Right cardiac atrium (tissue), 5 donors: ENCODE data around the gene RRP15. TPM values are rescaled to one million over a fixed set of nuclear protein-coding genes. Genes with fewer than 3 reads are reported as not detected.

Source experiments
- ATAC-seq, 2 donors: fragments of 200-7000 bp; cut with Tn5 transposase; one replicate each; pipeline versions ENCODE4 v1.8.0 to v1.9.1; 2020; ENCODE audit warnings: moderate library complexity in 2 of 2, mild to moderate bottlenecking in 1 of 2
- DNase-seq, 3 donors: peaks; one replicate each; pipeline ENCODE4 v3.0.0-alpha.2; 2020
- H3K27ac ChIP-seq: one replicate; pipeline ENCODE4 v1.5.1; 2013; ENCODE audit warnings: mild to moderate bottlenecking, low read length, control low read depth, moderate library complexity
- H3K27me3 ChIP-seq: one replicate; pipeline ENCODE4 v1.6.1; 2013; ENCODE audit not compliant: control insufficient read depth, insufficient read depth
- H3K4me1 ChIP-seq: one replicate; pipeline ENCODE4 v1.6.1; 2013; ENCODE audit warnings: low read length; ENCODE audit not compliant: control insufficient read depth, insufficient read depth
- H3K4me3 ChIP-seq: one replicate; pipeline ENCODE4 v1.5.1; 2013; ENCODE audit warnings: low read length, control low read depth
- H3K9me3 ChIP-seq: one replicate; pipeline ENCODE4 v1.6.1; 2013; ENCODE audit warnings: low read length; ENCODE audit not compliant: control insufficient read depth
- WGBS: extraction: QIAGEN DNeasy Blood & Tissue Kit; methylation state at CpG from one replicate; pipeline ENCODE4 v1.1.7; 2013; 5-methylcytosine and 5-hydroxymethylcytosine counted together
- intact Hi-C, 4 donors: fragments of 100-400 bp; cut with DNase I; formaldehyde crosslinking; loops; one replicate each; pipeline versions ENCODE4 v1.11.0 to v1.14.0; 2022 to 2023
- polyA plus RNA-seq: library from polyadenylated mRNA; stranded (reverse); fragments of 200-250 nt; gene quantifications from one replicate; pipeline ENCODE4 v1.2.3, GENCODE V29; 2013
- total RNA-seq, 4 donors: library from RNA; stranded (reverse); fragmentation: NEBNext Ultra II Directional; extraction: Animal tissue kit (Norgen Biotek cat#: 25700); gene quantifications; one replicate each; pipeline ENCODE4 v1.2.1, GENCODE V29; 2021
- donor health status: healthy with polysubstance abuse.
- donor health status: DM: no; HTN: yes; CAD: no.
- donor health status: DM: no; HTN: no; CAD: no.
- donor health status: DM: no; HTN: yes; CAD: no; lungs with severe emphysema.
- donor health status: DM: yes; HTN: yes; CAD: no.

The RRP15 gene
- total and polyA plus RNA-seq, 5 donors = 3.8 to 24.7 (median 19.8) TPM

- no peak for DNase-seq
- intact Hi-C loops = loop anchor here in 2 of 4 donors (10.0 kb wide), 2 partner anchors 82 to 152 kb away; no protein-coding TSS in a partner anchor
- H3K27ac ChIP-seq = no peak overlapping the region
- no peaks in the 10 kb centered on the region for H3K9me3 ChIP-seq
- no peaks in the 10 kb centered on the region for H3K27me3 ChIP-seq
- no peak overlapping the region for H3K4me3 ChIP-seq
- WGBS = 87% methylated on average over 5 of the region's 5 CpGs
- no peak for ATAC-seq
- H3K4me1 ChIP-seq = peaks cover 2% of the 10 kb centered on the region
Observed at GRCh38 chr1:218362418-218363076, 77.5 kb downstream of the RRP15 start.

DNA sequence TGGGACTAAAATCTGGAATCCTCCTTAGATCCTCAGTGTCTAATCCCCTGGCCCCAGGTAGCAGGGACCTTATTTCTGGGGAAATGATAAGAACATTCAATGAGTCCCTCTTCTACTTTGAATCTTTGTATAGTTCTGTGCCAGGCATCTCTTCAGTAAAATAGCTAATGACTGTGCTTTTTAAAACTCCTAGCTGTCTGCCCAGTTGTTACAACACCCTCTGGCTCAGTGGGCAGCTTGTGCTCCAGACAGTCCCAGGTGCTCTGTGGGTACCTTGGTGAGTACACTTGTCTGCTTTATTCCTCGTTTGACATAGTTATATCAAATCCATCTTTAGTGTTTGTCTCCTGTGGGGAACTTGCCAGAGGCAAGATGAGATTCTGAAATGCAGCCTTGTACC lies 78.0 kb downstream of the RRP15 start:
- 92% methylated on average over 1 of the region's 1 CpG for WGBS
- Histone ChIP-seq H3K27ac (no peak overlapping the region), H3K4me1 (peaks cover 2% of the 10 kb centered on the region), H3K9me3 (no peaks in the 10 kb centered on the region), H3K4me3 (no peak overlapping the region), H3K27me3 (no peaks in the 10 kb centered on the region)
- intact Hi-C loops = loop anchor here in 2 of 4 donors (10.0 kb wide), 2 partner anchors 82 to 152 kb away; no protein-coding TSS in a partner anchor
- no peak for ATAC-seq
- DNase-seq = no peak

- Histone ChIP-seq H3K4me1 (peaks cover 2% of the 10 kb centered on the region), H3K27ac (no peak overlapping the region), H3K9me3 (no peaks in the 10 kb centered on the region), H3K4me3 (no peak overlapping the region), H3K27me3 (no peaks in the 10 kb centered on the region)
- ATAC-seq (peak in 1 of 2 donors; percentile 22), DNase-seq (no peak)
- intact Hi-C loops = loop anchor here in 2 of 4 donors (10.0 kb wide), 2 partner anchors 81 to 151 kb away; no protein-coding TSS in a partner anchor
- WGBS = 68% methylated on average over 8 of the region's 8 CpGs
Observed at GRCh38 chr1:218364028-218364710, 79.1 kb downstream of the RRP15 start.

DNA sequence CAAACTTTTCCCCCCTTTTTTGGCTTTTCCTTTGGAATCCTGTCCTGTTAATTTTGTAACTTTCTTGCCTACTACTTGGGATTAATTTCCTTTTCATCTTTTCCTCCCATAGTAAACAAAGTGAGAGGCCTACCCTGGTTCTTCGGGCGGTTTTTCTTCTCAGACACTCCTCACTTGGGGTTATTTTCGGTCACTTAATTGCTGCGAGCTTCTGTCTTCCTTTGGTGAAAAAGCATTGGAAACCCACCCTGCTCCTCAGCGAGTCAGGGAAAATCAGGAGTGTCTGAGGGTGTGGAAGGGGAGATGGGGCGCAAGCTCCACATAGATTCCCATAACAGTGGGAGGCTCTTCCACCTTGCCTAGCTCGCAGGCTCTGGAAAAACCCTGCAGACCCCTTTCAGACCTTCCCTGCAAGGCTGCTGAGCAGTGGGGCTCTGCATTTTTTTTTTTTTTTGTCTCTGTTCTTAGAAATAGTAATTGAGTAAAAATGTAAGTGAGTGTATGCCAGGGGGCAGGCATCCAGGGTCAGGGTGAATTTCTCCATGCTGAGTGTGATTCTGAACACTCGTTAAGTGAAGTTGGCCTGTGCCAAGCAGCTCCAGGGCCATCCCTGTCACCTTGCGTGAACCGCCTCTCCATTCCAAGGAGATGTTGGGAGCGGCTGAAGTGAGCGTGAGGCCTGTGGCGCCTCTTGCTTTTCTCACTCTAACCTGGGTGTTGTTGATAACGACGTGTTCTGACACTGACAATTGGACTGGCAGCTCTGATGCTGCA lies 80.3 kb downstream of the RRP15 start:
- peak; percentile 55 to 81 (median 77) for DNase-seq
- Histone ChIP-seq H3K4me3 (no peak overlapping the region), H3K27ac (no peak overlapping the region), H3K9me3 (no peaks in the 10 kb centered on the region), H3K27me3 (no peaks in the 10 kb centered on the region), H3K4me1 (peaks cover 2% of the 10 kb centered on the region)
- 67% methylated on average over 15 of the region's 15 CpGs for WGBS
- peak; percentile 70 to 80 for ATAC-seq
- intact Hi-C loops = loop anchor here in 2 of 4 donors (10.0 kb wide), 2 partner anchors 79 to 149 kb away; no protein-coding TSS in a partner anchor

DNA sequence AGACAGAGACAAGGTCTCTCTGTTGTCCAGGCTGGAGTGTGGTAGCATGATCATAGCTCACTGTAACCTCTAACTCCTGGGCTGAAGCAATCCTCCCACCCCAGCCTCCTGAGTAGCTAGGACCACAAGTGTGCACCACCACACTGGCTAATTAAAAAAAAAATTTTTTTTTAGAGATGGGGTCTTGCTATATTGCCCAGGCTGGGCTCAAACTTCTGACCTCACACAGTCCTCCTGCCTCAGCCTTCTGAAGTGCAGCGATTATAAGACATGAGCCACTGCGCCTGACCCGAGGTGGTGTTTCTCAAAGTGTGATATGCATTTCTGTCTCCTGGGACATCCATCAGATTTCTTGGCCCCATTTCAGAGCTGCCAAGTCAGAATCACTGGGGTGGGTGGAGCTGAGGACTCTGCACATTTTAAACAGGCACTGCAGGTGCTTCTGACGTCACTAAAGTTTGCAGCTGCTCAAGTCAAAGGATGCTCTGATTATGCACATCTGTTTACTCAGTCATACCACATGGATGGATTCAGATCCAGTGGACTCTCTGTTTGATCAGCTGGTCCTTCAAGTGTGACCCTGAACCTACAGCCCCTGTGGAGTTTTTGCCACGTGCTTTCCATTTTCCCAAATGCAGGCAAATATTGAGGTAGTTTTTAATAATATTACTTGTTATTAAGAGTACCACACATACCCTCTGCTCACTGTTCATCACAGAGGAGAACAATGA lies 81.4 kb downstream of the RRP15 start:
- DNase-seq (no peak), ATAC-seq (no peak)
- 79% methylated on average over 5 of the region's 5 CpGs for WGBS
- no peak overlapping the region for H3K27ac ChIP-seq
- intact Hi-C loops = loop anchor here in 2 of 4 donors (10.0 kb wide), 2 partner anchors 78 to 148 kb away; no protein-coding TSS in a partner anchor
- peaks cover 4% of the 10 kb centered on the region for H3K4me1 ChIP-seq
- no peaks in the 10 kb centered on the region for H3K27me3 ChIP-seq
- no peak overlapping the region for H3K4me3 ChIP-seq
- no peaks in the 10 kb centered on the region for H3K9me3 ChIP-seq

- ATAC-seq (no peak), DNase-seq (no peak)
- no peak overlapping the region for H3K4me3 ChIP-seq
- WGBS = 58% methylated on average over 4 of the region's 4 CpGs
- no peaks in the 10 kb centered on the region for H3K27me3 ChIP-seq
- no peak overlapping the region for H3K27ac ChIP-seq
- intact Hi-C loops = loop anchor here in 2 of 4 donors (10.0 kb wide), 2 partner anchors 78 to 148 kb away; no protein-coding TSS in a partner anchor
- H3K9me3 ChIP-seq = no peaks in the 10 kb centered on the region
- peaks cover 7% of the 10 kb centered on the region for H3K4me1 ChIP-seq
Observed at GRCh38 chr1:218367118-218367517, 82.0 kb downstream of the RRP15 start.

DNA sequence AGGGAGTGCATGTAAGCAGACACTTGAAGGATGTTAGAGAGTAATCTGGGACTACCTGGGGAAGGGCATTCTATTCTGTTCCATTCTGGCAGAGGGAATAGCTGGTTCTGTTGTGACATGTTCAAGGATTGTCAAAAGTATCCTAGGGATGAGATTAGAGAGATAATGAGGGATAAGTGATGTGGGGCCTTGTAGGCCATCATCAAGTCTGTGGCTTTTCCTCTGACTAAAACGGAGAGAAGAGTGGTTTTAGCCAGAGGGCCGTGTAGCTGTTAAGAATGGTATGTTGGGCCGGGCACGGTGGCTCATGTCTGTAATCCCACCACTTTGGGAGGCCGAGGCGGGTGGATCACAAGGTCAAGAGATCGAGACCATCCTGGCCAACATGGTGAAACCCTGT lies 83.6 kb downstream of the RRP15 start:
- peaks cover 11% of the 10 kb centered on the region for H3K4me1 ChIP-seq
- 95% methylated on average over 7 of the region's 7 CpGs for WGBS
- intact Hi-C loops = loop anchor here in 2 of 4 donors (10.0 kb wide), 2 partner anchors 76 to 146 kb away; no protein-coding TSS in a partner anchor
- H3K27me3 ChIP-seq = no peaks in the 10 kb centered on the region
- H3K9me3 ChIP-seq = no peaks in the 10 kb centered on the region
- ATAC-seq (no peak), DNase-seq (no peak)
- H3K27ac ChIP-seq = no peak overlapping the region
- no peak overlapping the region for H3K4me3 ChIP-seq

DNA sequence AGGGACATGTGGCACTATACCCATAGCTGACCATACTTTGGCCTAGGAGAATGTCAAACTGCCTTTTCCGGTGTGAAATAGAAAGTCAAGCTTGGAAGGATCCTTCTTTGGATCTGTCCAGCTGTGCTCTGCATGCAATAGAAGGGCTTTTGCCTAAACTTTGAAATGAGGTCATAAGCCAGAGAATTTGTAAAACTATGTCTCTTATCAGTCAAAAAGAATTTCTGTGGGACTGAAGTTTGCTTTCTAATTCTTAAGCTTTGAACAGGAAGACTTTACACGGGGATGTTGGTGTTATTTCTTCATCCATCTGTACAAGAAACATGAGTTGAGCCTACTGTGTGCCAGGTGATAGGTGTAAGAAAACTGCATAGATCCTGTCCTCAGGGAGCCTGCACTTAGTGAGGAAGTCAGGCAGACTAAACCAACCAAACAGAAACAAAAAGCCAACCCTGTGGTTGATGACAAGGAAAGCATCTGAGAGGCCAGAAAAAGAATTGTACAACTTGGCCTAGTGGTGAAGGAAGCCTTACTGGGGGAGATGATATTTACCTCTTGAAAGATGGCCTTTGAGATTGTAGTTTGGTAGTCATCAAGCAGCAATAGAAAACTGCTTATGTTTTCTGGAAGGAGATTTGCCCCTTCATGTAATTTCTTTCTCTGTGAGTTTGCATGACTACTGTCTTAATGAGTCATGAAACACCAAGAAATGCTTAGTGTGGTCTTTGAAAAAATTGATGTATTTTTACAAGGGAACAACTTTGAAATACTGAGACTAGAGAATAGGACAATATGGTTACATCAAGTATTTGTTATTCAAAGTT lies 84.8 kb downstream of the RRP15 start:
- no peak for DNase-seq
- 64% methylated on average over 2 of the region's 2 CpGs for WGBS
- no peak overlapping the region for H3K4me3 ChIP-seq
- H3K27me3 ChIP-seq = no peaks in the 10 kb centered on the region
- peaks cover 11% of the 10 kb centered on the region for H3K4me1 ChIP-seq
- H3K27ac ChIP-seq = peak overlapping the region; percentile 50
- H3K9me3 ChIP-seq = no peaks in the 10 kb centered on the region
- intact Hi-C loops = loop anchor here in 2 of 4 donors (10.0 kb wide), 2 partner anchors 75 to 145 kb away; no protein-coding TSS in a partner anchor
- peak; percentile 42 to 59 for ATAC-seq

DNA sequence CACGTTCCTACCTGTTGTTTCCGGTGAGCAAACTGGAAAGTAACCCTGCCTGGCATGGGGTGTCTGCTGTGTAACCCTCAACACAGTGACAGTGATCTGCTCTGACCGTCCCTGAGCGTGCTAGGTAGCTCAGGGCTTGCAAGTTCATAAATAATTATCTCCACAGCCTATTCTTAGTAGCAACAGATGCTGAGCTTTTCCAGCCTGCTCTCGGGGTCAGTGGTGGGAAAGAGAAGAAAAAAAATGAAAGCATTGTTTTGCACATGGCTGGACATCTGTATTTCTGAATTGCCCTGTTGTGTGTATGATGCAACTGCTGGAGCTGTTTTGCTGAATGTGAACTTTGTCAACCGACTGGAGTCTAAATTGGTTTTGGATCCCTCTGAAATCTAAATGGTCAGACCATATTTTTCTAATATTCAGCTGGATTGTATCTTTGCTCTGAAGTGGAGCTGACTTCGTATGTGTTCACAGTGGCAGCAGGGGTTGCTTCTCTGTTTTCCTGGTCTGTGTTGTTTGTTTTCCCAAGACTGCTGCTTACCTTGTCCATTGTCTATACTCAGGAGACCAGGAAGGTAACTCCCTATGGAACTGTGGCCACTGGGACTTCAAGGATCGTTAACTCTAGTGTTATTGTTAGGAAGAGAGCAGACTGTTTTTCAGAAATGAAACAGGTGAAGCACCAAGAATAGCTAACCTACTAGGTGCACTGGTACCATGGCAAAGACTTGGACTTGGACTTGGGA lies 87.0 kb downstream of the RRP15 start:
- peaks cover 9% of the 10 kb centered on the region for H3K4me1 ChIP-seq
- ATAC-seq (peak; percentile 45 to 60), DNase-seq (no peak)
- 33% methylated on average over 8 of the region's 8 CpGs for WGBS
- no peaks in the 10 kb centered on the region for H3K27me3 ChIP-seq
- H3K27ac ChIP-seq = peak overlapping the region; percentile 69
- intact Hi-C loops = no loop called here
- no peaks in the 10 kb centered on the region for H3K9me3 ChIP-seq
- H3K4me3 ChIP-seq = no peak overlapping the region
